Fibroblast of lung (primary cell): ENCODE results near the gene C1S.

Experiments used
- EZH2 ChIP-seq: IDR thresholded peaks from 2 replicates; pipeline ENCODE4 v1.5.1; 2012; ENCODE audit warnings: low read length, control low read depth, mild to moderate bottlenecking; ENCODE audit errors: missing control alignments
- TF ChIP-seq, protein P1 (sequence below), 2 donors: IDR thresholded peaks in 1 of 2; conservative IDR thresholded peaks in 1 of 2; 1 replicate in 1 of 2; 2 replicates in 1 of 2; pipeline ENCODE4 v1.5.1; 2011 to 2012; ENCODE audit warnings: low read length in 2 of 2, control low read depth in 1 of 2, inconsistent platforms in 1 of 2, low read depth in 1 of 2, mild to moderate bottlenecking in 1 of 2

GRCh38 chr12:7103837-7104584, 43.5 kb downstream of the C1S start:
- TF ChIP-seq, protein P1, sequence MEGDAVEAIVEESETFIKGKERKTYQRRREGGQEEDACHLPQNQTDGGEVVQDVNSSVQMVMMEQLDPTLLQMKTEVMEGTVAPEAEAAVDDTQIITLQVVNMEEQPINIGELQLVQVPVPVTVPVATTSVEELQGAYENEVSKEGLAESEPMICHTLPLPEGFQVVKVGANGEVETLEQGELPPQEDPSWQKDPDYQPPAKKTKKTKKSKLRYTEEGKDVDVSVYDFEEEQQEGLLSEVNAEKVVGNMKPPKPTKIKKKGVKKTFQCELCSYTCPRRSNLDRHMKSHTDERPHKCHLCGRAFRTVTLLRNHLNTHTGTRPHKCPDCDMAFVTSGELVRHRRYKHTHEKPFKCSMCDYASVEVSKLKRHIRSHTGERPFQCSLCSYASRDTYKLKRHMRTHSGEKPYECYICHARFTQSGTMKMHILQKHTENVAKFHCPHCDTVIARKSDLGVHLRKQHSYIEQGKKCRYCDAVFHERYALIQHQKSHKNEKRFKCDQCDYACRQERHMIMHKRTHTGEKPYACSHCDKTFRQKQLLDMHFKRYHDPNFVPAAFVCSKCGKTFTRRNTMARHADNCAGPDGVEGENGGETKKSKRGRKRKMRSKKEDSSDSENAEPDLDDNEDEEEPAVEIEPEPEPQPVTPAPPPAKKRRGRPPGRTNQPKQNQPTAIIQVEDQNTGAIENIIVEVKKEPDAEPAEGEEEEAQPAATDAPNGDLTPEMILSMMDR (conservative IDR thresholded peaks at IDR 0.05 in 1 of 2, IDR thresholded peaks at IDR 0.05 in 1 of 2; ENCODE audit: low read depth in 1 of 2, low read length in 2 of 2) = no peak
- no peak for TF ChIP-seq EZH2
